Thoracic aorta (tissue), 2 donors: ENCODE measurements around the gene GAST. TPM values are rescaled to one million over a fixed set of nuclear protein-coding genes. Genes with fewer than 3 reads are reported as not detected.

Source experiments
- ATAC-seq: fragments of 150-250 bp; one replicate; pipeline ENCODE4 v1.8.0; 2017; ENCODE audit warnings: low read depth; ENCODE audit not compliant: insufficient number of reproducible peaks, low FRiP score
- DNase-seq: peaks from one replicate; pipeline ENCODE4 v3.0.0-alpha.2; 2020; ENCODE audit warnings: low spot score
- H3K27ac ChIP-seq, 2 donors: fragments of 200-600 bp; sonication (generic); 1 replicate in 1 of 2; 2 replicates in 1 of 2; pipeline ENCODE4 v1.5.1; 2016; ENCODE audit warnings: mild to moderate bottlenecking in 2 of 2, moderate library complexity in 2 of 2
- H3K27me3 ChIP-seq: fragments of 200-600 bp; sonication (generic); replicated peaks from 2 replicates; pipeline ENCODE4 v1.6.0; 2016; ENCODE audit warnings: mild to moderate bottlenecking; ENCODE audit not compliant: insufficient read depth
- H3K36me3 ChIP-seq: fragments of 200-600 bp; sonication (generic); one replicate; pipeline ENCODE4 v1.5.1; 2016
- H3K4me1 ChIP-seq, 2 donors: fragments of 200-600 bp; sonication (generic); 1 replicate in 1 of 2; 2 replicates in 1 of 2; pipeline versions ENCODE4 v1.5.1 to v1.6.0; 2016; ENCODE audit warnings: low read depth in 2 of 2, mild to moderate bottlenecking in 1 of 2; ENCODE audit not compliant: control insufficient read depth in 1 of 2
- H3K4me3 ChIP-seq: fragments of 200-600 bp; sonication (generic); 2 replicates; pipeline ENCODE4 v1.5.1; 2016; ENCODE audit warnings: mild to moderate bottlenecking
- H3K9me3 ChIP-seq: fragments of 200-600 bp; sonication (generic); 2 replicates; pipeline ENCODE4 v1.5.1; 2016
- total RNA-seq, 2 donors: library from RNA; depleted of rRNA; stranded (reverse); fragments of >200 nt; gene quantifications; one replicate each; pipeline versions ENCODE4 v1.1.0 to v1.2.3, GENCODE V29; 2016
- TF ChIP-seq, protein P1 (sequence below): fragments of 200-600 bp; sonication (generic); IDR thresholded peaks from one replicate; pipeline ENCODE4 v1.5.1; 2019; ENCODE audit warnings: antibody characterized with exemption

Gene GAST
- total RNA-seq, 2 donors from 2014 or later: not detected

DNA sequence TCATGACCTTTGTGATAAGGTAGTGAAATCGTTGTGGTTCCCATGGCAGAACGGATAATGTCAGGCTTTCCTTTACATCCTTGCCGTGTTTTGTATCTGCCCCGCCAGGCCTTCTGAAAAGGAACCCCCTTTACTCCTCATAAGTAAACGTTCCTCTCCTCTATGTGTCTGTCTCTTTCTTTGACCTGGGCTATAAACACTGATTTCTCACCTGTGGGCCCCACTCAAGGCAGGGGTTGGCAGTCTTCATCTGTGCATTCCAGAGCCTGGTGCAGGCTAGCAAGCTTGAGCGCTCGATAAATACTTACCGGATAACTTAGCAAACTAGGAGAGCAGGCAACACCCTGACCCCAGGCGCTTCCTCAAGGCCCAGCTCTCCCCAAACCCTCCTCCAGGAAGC, 29.6 kb downstream of the GAST start:
- Histone ChIP-seq H3K27ac (no peak overlapping the region), H3K4me1 (peaks cover 0 to 4% of the 10 kb centered on the region in 2 donors), H3K27me3 (peaks cover under 1% of the 10 kb centered on the region), H3K36me3 (no peaks in the 10 kb centered on the region), H3K9me3 (no peaks in the 10 kb centered on the region), H3K4me3 (no peak overlapping the region)
- ATAC-seq: no peak
- TF ChIP-seq, protein P1, sequence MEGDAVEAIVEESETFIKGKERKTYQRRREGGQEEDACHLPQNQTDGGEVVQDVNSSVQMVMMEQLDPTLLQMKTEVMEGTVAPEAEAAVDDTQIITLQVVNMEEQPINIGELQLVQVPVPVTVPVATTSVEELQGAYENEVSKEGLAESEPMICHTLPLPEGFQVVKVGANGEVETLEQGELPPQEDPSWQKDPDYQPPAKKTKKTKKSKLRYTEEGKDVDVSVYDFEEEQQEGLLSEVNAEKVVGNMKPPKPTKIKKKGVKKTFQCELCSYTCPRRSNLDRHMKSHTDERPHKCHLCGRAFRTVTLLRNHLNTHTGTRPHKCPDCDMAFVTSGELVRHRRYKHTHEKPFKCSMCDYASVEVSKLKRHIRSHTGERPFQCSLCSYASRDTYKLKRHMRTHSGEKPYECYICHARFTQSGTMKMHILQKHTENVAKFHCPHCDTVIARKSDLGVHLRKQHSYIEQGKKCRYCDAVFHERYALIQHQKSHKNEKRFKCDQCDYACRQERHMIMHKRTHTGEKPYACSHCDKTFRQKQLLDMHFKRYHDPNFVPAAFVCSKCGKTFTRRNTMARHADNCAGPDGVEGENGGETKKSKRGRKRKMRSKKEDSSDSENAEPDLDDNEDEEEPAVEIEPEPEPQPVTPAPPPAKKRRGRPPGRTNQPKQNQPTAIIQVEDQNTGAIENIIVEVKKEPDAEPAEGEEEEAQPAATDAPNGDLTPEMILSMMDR: no peak
- DNase-seq: no peak

DNA sequence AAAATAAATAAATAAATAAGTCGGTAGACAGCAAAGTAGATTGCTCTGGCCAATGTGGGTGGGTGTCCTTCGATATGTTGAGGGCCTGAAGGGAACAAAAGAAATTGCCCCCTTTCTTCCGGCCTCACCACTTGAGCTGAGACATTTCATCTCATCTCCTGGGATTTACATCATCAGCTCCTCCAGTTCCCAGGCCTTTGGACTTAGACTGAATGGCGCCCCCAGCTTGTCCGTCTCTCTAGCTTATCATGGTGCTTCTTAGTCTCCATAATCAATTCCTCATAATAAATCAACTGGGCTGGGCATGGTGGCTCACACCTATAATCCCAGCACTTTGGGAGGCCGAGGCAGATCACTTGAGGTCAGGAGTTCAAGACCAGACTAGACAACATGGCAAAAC, 36.1 kb downstream of the GAST start:
- H3K9me3 ChIP-seq: no peaks in the 10 kb centered on the region
- TF ChIP-seq, protein P1: no peak
- no peak overlapping the region for H3K27ac ChIP-seq
- no peaks in the 10 kb centered on the region for H3K4me1 ChIP-seq
- H3K4me3 ChIP-seq: no peak overlapping the region
- no peaks in the 10 kb centered on the region for H3K27me3 ChIP-seq
- no peak for DNase-seq
- ATAC-seq: no peak
- no peaks in the 10 kb centered on the region for H3K36me3 ChIP-seq

DNA sequence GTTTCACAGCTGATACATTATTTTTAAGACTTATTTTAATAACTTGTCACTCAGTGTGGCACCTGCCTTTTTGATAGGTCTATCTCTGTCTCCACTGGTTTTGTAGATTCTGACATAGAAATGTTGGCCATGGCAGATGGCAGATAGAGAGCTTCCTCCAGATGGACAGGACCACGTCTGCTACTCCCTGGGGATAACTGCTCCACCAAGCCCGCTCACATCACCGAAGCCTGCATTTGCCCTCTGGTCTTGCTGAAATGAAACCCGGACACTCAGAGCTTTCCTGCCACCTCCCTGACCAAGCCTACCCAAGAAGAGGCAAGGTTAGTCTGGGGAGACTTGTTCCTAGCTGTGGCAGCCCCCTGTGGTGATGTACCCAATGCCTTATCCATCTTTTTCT, 38.7 kb downstream of the GAST start:
- no peaks in the 10 kb centered on the region for H3K27me3 ChIP-seq
- TF ChIP-seq, protein P1: no peak
- H3K27ac ChIP-seq: no peak overlapping the region
- no peaks in the 10 kb centered on the region for H3K9me3 ChIP-seq
- H3K36me3 ChIP-seq: peaks cover 7% of the 10 kb centered on the region
- no peak overlapping the region for H3K4me3 ChIP-seq
- DNase-seq (no peak), ATAC-seq (no peak)
- H3K4me1 ChIP-seq: no peaks in the 10 kb centered on the region

DNA sequence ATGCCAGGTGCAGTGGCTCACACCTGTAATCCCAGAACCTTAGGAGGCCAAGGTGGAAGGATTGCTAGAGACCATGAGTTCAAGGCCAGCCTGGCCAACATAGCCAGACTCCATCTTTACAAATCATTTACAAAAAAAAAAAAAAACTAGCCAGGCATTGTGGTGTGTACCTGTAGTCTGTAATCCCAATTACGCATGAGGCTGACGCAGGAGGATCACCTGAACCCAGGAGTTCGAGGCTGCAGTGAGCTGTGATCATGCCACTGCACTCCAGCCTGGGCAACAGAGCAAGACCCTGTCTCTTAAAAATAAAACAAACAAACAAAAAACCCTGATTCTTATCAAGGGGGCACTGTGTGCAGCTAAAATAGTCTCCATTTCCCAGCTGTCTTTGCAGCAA, 39.2 kb downstream of the GAST start:
- no peaks in the 10 kb centered on the region for H3K4me1 ChIP-seq
- H3K9me3 ChIP-seq: no peaks in the 10 kb centered on the region
- no peak for ATAC-seq
- TF ChIP-seq, protein P1: no peak
- no peak for DNase-seq
- H3K27me3 ChIP-seq: no peaks in the 10 kb centered on the region
- no peak overlapping the region for H3K4me3 ChIP-seq
- peaks cover 11% of the 10 kb centered on the region for H3K36me3 ChIP-seq
- H3K27ac ChIP-seq: no peak overlapping the region

DNA sequence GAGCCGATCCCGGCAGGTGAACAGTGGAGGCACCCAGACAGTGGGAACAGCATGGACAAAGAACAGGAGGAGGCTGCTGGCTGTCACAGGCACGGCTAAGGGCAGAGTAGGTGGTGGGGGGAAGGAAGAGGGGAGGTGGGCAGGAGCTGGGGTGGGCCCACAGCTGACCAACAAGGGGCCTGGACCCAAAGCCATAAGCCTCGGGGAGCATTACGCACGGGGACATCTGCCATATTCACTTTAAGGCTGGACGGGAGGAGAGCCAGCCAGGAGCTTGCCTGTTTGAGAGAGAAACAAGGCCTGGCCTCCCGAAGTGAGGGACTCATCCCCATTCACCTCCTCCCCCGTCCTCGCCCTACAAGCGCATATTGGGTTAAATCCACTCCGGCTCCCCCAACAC, 41.9 kb downstream of the GAST start:
- Histone ChIP-seq H3K9me3 (no peaks in the 10 kb centered on the region), H3K27me3 (no peaks in the 10 kb centered on the region), H3K4me1 (no peaks in the 10 kb centered on the region), H3K4me3 (no peak overlapping the region), H3K36me3 (peaks cover 32% of the 10 kb centered on the region), H3K27ac (no peak overlapping the region)
- DNase-seq: no peak
- TF ChIP-seq, protein P1: no peak
- no peak for ATAC-seq
